Measurements from ENCODE around the gene ZMPSTE24. TPM values are rescaled to one million over a fixed set of nuclear protein-coding genes. Genes with fewer than 3 reads are reported as not detected.

The ZMPSTE24 gene
- total and polyA plus RNA-seq, 10 of the 15 experiments (the other 5 are each of a cell fraction or from before 2014, with no cell fraction given), result 21.5 to 84.4 (median 43.6) TPM

DNA sequence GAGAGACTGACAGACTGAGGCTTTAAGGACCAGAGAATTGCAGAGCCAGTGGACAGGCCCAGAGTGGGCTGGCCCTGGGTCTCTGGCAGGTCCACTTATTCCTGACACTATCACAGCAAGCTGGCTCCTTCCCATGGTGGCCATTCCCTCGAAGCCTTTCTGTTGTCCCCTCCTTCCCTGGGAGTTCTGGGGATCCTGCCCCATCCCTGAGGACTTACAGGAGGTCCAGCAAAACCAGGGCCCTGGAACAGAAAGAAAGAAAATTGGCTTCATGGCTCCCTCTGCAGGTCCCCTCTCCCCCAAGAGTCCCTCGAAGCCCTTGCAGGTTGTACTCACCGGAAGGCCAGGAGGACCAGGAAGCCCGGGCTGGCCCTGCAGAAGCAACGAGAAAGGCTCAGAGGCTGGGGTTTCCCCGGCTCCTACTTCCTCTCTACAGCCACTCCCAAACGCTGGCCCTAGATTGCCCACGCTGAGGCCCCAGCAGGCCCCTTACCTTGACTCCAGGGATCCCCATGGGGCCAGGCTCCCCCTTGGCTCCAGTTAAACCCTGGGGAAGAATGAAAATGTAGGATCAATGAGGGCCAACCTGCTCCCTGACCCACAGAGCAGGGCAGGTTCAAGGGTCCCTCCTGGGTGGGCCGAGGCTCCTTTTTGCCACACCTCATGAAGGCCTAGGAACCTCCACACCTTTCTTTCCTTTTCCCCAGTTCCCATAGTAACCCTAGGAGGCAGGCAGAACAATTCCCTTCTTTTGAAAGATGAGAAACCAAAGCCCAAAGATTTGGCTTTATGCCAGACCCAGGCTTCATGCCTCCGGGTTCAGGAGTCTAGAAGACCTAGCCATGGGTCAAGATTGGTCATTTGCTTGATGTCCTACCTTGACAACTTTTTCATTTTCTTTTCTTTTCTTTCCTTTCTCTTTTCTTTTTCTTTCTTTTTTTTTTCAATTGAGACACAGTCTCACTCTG lies 54.5 kb downstream of the ZMPSTE24 start (continued):
- TF ChIP-seq, protein P1, sequence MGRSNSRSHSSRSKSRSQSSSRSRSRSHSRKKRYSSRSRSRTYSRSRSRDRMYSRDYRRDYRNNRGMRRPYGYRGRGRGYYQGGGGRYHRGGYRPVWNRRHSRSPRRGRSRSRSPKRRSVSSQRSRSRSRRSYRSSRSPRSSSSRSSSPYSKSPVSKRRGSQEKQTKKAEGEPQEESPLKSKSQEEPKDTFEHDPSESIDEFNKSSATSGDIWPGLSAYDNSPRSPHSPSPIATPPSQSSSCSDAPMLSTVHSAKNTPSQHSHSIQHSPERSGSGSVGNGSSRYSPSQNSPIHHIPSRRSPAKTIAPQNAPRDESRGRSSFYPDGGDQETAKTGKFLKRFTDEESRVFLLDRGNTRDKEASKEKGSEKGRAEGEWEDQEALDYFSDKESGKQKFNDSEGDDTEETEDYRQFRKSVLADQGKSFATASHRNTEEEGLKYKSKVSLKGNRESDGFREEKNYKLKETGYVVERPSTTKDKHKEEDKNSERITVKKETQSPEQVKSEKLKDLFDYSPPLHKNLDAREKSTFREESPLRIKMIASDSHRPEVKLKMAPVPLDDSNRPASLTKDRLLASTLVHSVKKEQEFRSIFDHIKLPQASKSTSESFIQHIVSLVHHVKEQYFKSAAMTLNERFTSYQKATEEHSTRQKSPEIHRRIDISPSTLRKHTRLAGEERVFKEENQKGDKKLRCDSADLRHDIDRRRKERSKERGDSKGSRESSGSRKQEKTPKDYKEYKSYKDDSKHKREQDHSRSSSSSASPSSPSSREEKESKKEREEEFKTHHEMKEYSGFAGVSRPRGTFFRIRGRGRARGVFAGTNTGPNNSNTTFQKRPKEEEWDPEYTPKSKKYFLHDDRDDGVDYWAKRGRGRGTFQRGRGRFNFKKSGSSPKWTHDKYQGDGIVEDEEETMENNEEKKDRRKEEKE (IDR thresholded peaks at IDR 0.05), result no peak
- no peak for TF ChIP-seq KAT2A (conservative IDR thresholded peaks at IDR 0.05; ENCODE audit: control insufficient read depth, low read depth, low read length)
- 0 out of 2 replicates have a peak, but pooled peaks have one; percentile 16 for TF ChIP-seq CREB1 (IDR thresholded peaks at IDR 0.05; ENCODE audit: low read depth)
- TF ChIP-seq EED (IDR thresholded peaks at IDR 0.05; ENCODE audit: low read depth), result peak; percentile 88
- TF ChIP-seq RAD21 (IDR thresholded peaks at IDR 0.05; ENCODE audit: insufficient read depth, low read depth, low read length), result peak; percentile 32; the same call in 1 of the 2 replicates
- no peak for TF ChIP-seq CHD1 (IDR thresholded peaks at IDR 0.05; ENCODE audit: low read depth, low read length)
- peak; percentile 48; the same call in 1 of the 2 replicates for TF ChIP-seq ZBTB40 (IDR thresholded peaks at IDR 0.05; ENCODE audit: borderline replicate concordance)
- TF ChIP-seq MTA2 (IDR thresholded peaks at IDR 0.05; ENCODE audit: low read depth), result peak; percentile 12; the same call in 1 of the 2 replicates
- peak; percentile 71 for TF ChIP-seq RELB (IDR thresholded peaks at IDR 0.05; ENCODE audit: low read depth)
- TF ChIP-seq IRF3 (IDR thresholded peaks at IDR 0.05), result no peak
- peak; percentile 54; the same call in 1 of the 2 replicates for TF ChIP-seq NFIC (IDR thresholded peaks at IDR 0.05; ENCODE audit: low read depth, low read length)
- no peak for TF ChIP-seq LARP7 (IDR thresholded peaks at IDR 0.05)
- no peak for TF ChIP-seq SUPT20H (IDR thresholded peaks at IDR 0.05; ENCODE audit: borderline replicate concordance, control insufficient read depth, low read depth, low read length)
- TF ChIP-seq, protein P2, sequence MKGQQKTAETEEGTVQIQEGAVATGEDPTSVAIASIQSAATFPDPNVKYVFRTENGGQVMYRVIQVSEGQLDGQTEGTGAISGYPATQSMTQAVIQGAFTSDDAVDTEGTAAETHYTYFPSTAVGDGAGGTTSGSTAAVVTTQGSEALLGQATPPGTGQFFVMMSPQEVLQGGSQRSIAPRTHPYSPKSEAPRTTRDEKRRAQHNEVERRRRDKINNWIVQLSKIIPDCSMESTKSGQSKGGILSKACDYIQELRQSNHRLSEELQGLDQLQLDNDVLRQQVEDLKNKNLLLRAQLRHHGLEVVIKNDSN (IDR thresholded peaks at IDR 0.05; ENCODE audit: borderline replicate concordance, extremely low read length, insufficient read depth, low read depth, low read length), result no peak
- TF ChIP-seq GABPA (IDR thresholded peaks at IDR 0.05; ENCODE audit: low read depth), result no peak
- TF ChIP-seq SIX5 (IDR thresholded peaks at IDR 0.05; ENCODE audit: low read depth, low read length, severe bottlenecking), result no peak
- TF ChIP-seq RFX5 (IDR thresholded peaks at IDR 0.05; ENCODE audit: low read depth, low read length), result no peak
